Glutamatergic neuron (in vitro differentiated cells): ENCODE measurements around the gene DNAH9. TPM values are rescaled to one million over a fixed set of nuclear protein-coding genes. Genes with fewer than 3 reads are reported as not detected.

Source experiments
- DNase-seq: peaks from one replicate; pipeline ENCODE4 v3.0.0; 2022
- H3K27ac Mint-ChIP-seq: one replicate; pipeline ENCODE4 v1.8.0; 2020; ENCODE audit warnings: mild to moderate bottlenecking, mixed read lengths, inconsistent platforms; ENCODE audit not compliant: unreplicated experiment
- H3K27me3 Mint-ChIP-seq: one replicate; pipeline ENCODE4 v1.8.0; 2020; ENCODE audit warnings: mild to moderate bottlenecking, moderate library complexity, mixed read lengths, inconsistent platforms; ENCODE audit not compliant: unreplicated experiment
- H3K36me3 Mint-ChIP-seq: one replicate; pipeline ENCODE4 v1.8.0; 2020; ENCODE audit warnings: mild to moderate bottlenecking, mixed read lengths, inconsistent platforms; ENCODE audit not compliant: unreplicated experiment
- H3K4me1 Mint-ChIP-seq: one replicate; pipeline ENCODE4 v1.8.0; 2020; ENCODE audit warnings: mild to moderate bottlenecking, low read depth, mixed read lengths, inconsistent platforms; ENCODE audit not compliant: unreplicated experiment
- H3K4me3 Mint-ChIP-seq: one replicate; pipeline ENCODE4 v1.8.0; 2020; ENCODE audit warnings: mild to moderate bottlenecking, mixed read lengths, inconsistent platforms; ENCODE audit not compliant: unreplicated experiment
- H3K9me3 Mint-ChIP-seq: one replicate; pipeline ENCODE4 v1.8.0; 2020; ENCODE audit warnings: mild to moderate bottlenecking, moderate library complexity, mixed read lengths, inconsistent platforms; ENCODE audit not compliant: unreplicated experiment
- total RNA-seq: library from RNA; stranded (reverse); fragmentation: NEBNext Ultra II Directional; extraction: Animal tissue kit (Norgen Biotek cat#: 25700); gene quantifications from one replicate; pipeline ENCODE4 v1.2.1, GENCODE V29; 2021; ENCODE audit not compliant: unreplicated experiment
- TF ChIP-seq, protein P1 (sequence below): fragments of 200-600 bp; sonication (generic); IDR thresholded peaks from one replicate; pipeline ENCODE4 v1.5.0; 2021; ENCODE audit not compliant: partially characterized antibody, unreplicated experiment

The DNAH9 gene
- total RNA-seq, 1 donor from 2014 or later: 0.86 TPM

DNA sequence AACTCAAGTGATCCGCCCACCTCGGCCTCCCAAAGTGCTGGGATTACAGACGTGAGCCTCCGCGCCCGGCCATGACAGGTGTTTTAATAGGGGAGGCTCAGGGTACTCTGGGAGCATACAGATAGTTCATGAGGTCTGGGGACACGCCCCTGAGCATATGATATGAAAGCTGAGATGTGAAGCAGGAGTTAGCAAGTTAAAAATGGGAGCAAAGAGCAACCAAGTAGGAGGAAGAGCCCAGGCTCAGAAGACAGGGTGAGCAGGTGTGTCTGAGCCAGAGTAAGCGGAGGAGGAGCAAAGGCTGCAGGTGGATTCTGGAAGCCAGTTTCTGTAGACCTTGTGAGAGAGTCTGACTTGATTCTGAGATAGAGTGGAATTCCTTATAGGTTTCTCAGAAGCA is 103.6 kb downstream of the DNAH9 start:
- Mint-ChIP-seq H3K36me3 (no peaks in the 10 kb centered on the region), H3K4me3 (no peak overlapping the region), H3K27me3 (peaks cover 1% of the 10 kb centered on the region), H3K27ac (no peak overlapping the region), H3K9me3 (peaks cover 2% of the 10 kb centered on the region), H3K4me1 (peaks cover 4% of the 10 kb centered on the region)
- TF ChIP-seq, protein P1, sequence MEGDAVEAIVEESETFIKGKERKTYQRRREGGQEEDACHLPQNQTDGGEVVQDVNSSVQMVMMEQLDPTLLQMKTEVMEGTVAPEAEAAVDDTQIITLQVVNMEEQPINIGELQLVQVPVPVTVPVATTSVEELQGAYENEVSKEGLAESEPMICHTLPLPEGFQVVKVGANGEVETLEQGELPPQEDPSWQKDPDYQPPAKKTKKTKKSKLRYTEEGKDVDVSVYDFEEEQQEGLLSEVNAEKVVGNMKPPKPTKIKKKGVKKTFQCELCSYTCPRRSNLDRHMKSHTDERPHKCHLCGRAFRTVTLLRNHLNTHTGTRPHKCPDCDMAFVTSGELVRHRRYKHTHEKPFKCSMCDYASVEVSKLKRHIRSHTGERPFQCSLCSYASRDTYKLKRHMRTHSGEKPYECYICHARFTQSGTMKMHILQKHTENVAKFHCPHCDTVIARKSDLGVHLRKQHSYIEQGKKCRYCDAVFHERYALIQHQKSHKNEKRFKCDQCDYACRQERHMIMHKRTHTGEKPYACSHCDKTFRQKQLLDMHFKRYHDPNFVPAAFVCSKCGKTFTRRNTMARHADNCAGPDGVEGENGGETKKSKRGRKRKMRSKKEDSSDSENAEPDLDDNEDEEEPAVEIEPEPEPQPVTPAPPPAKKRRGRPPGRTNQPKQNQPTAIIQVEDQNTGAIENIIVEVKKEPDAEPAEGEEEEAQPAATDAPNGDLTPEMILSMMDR: no peak
- DNase-seq: no peak

DNA sequence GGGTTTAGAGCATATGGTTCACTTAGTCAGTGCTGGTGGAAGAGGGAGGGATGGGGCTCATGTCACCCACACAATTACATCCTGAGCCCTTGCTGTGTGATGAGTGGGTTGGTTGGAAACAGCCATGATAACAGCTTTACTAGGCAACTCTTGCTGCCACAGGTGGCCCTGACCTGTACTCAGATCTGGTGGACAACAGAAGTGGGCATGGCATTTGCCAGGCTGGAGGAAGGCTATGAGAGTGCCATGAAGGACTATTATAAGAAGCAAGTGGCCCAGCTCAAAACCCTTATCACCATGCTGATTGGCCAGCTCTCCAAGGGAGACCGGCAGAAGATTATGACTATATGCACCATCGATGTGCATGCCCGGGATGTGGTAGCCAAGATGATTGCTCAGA is 105.8 kb downstream of the DNAH9 start:
- Mint-ChIP-seq H3K27me3 (peaks cover 4% of the 10 kb centered on the region), H3K36me3 (no peaks in the 10 kb centered on the region), H3K9me3 (peaks cover 2% of the 10 kb centered on the region), H3K4me3 (no peak overlapping the region), H3K27ac (no peak overlapping the region), H3K4me1 (peaks cover 4% of the 10 kb centered on the region)
- DNase-seq: no peak
- TF ChIP-seq, protein P1: no peak

DNA sequence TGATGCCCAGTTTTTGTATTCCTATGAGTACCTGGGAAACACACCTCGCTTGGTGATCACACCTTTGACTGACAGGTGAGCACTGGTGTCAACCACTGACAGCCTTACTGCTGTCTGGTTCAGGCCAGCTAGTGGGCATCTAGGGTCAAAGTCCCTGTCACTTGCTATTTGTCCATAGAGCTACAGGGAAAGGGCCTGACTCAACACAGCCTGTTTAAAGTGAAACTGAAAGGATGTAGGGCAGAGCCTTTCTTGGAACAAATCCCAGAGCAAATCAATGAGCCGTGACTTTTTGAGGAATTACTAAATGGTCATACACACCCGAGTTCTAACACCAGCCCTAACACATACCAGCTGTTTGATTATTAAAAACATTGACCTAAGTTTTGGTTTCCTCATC is 106.8 kb downstream of the DNAH9 start:
- TF ChIP-seq, protein P1: no peak
- peaks cover 4% of the 10 kb centered on the region for H3K27me3 Mint-ChIP-seq
- peaks cover 2% of the 10 kb centered on the region for H3K9me3 Mint-ChIP-seq
- no peak overlapping the region for H3K4me3 Mint-ChIP-seq
- H3K27ac Mint-ChIP-seq: no peak overlapping the region
- DNase-seq: no peak
- H3K4me1 Mint-ChIP-seq: peaks cover 4% of the 10 kb centered on the region
- no peaks in the 10 kb centered on the region for H3K36me3 Mint-ChIP-seq

DNA sequence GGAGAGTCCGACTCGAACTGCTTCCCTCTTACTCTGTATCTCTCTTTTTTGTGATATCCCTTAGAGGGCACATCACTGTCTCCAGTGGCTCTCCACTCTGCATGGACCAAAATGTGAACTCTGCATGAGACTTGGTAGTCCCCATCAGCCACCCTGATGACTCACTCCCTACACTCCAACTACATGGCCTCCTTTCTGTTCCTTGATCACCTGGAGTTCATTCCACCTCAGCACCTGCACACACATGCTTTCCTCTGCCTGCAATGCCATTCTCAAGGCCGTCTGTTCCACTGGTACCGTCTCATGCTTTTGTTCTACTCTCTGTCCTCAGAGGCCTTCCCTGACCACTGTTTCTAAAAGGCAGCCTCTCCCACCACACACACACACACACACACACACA is 109.3 kb downstream of the DNAH9 start:
- Mint-ChIP-seq H3K27ac (no peak overlapping the region), H3K36me3 (no peaks in the 10 kb centered on the region), H3K4me3 (no peak overlapping the region), H3K27me3 (peaks cover 3% of the 10 kb centered on the region), H3K9me3 (peaks cover 2% of the 10 kb centered on the region), H3K4me1 (no peaks in the 10 kb centered on the region)
- no peak for DNase-seq
- TF ChIP-seq, protein P1: no peak

DNA sequence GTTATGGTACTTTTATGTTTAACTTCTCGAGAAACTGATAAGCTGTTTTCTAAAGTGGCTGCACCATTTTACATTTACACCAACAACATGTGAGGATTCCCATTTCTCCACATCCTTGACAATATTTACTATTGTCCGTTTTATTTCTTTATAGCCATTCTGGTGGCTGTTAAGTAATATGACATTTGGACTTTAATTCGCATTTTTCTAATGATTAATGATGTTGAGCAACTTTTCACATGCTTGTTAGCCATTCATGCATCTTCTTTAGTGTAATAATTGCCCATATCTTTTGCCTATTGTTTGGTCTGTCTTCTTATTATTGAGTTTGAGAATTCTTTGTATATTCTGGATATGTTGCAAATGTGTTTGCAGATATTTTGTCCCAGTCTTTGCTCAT is 114.2 kb downstream of the DNAH9 start:
- Mint-ChIP-seq H3K9me3 (no peaks in the 10 kb centered on the region), H3K4me1 (no peaks in the 10 kb centered on the region), H3K27me3 (peaks cover 4% of the 10 kb centered on the region), H3K4me3 (no peak overlapping the region), H3K27ac (no peak overlapping the region), H3K36me3 (no peaks in the 10 kb centered on the region)
- DNase-seq: no peak
- TF ChIP-seq, protein P1: no peak
